PC-3 (cell line): ENCODE measurements around the gene DMD. TPM values are rescaled to one million over a fixed set of nuclear protein-coding genes. Genes with fewer than 3 reads are reported as not detected.

ENCODE experiments used
- ATAC-seq: fragments of 200-7000 bp; cut with Tn5 transposase; 2 replicates; pipeline ENCODE4 v1.9.1; 2020; ENCODE audit warnings: mild to moderate bottlenecking, moderate library complexity
- BruUV-seq: library from RNA; stranded (reverse); fragments of 400-500 nt; replicated peaks from 2 replicates; lab custom pipeline; 2021; lab: Mats Ljungman, UMichigan
- CTCF ChIA-PET: fragments of 300-600 bp; sonication (Branson Sonifier 250); formaldehyde crosslinking; loops from one replicate; lab custom pipeline; 2022; ENCODE audit warnings: antibody characterized with exemption; lab: Charles Lee
- POLR2A ChIA-PET: fragments of 300-600 bp; sonication (Branson Sonifier 250); formaldehyde crosslinking; loops from one replicate; lab custom pipeline; 2022; ENCODE audit warnings: antibody characterized with exemption; ENCODE audit not compliant: unreplicated experiment; lab: Charles Lee
- DNase-seq: peaks from one replicate; pipeline ENCODE4 v3.0.0-alpha.2; 2015
- H2AFZ ChIP-seq: fragments of 300-600 bp; sonication (generic); 2 replicates; pipeline ENCODE4 v1.6.0; 2016; ENCODE audit warnings: antibody characterized with exemption, low read length
- H3F3A ChIP-seq: fragments of 300-600 bp; sonication (generic); one replicate; pipeline ENCODE4 v1.6.0; 2017; ENCODE audit warnings: antibody characterized with exemption, low read length, control low read depth, mild to moderate bottlenecking; ENCODE audit not compliant: unreplicated experiment
- H3K27ac ChIP-seq: fragments of 300-600 bp; sonication (generic); 2 replicates; pipeline ENCODE4 v1.5.1; 2016; ENCODE audit warnings: mild to moderate bottlenecking, low read length
- H3K27me3 ChIP-seq: fragments of 300-600 bp; sonication (generic); 2 replicates; pipeline ENCODE4 v1.6.1; 2016; ENCODE audit warnings: low read length, mixed read lengths
- H3K36me3 ChIP-seq: fragments of 300-600 bp; sonication (generic); 2 replicates; pipeline ENCODE4 v1.6.1; 2016; ENCODE audit warnings: low read depth, mixed run types, low read length, mixed read lengths
- H3K4me1 ChIP-seq: fragments of 300-600 bp; sonication (generic); 2 replicates; pipeline ENCODE4 v1.5.1; 2016; ENCODE audit warnings: low read length; ENCODE audit not compliant: insufficient read depth
- H3K4me2 ChIP-seq: fragments of 300-600 bp; sonication (generic); 2 replicates; pipeline ENCODE4 v1.6.0; 2016; ENCODE audit warnings: low read length
- H3K4me3 ChIP-seq: fragments of 300-600 bp; sonication (generic); 2 replicates; pipeline ENCODE4 v1.5.1; 2016; ENCODE audit warnings: mild to moderate bottlenecking, low read length, mixed read lengths
- H3K79me2 ChIP-seq: fragments of 300-600 bp; sonication (generic); 2 replicates; pipeline ENCODE4 v1.6.1; 2017; ENCODE audit warnings: low read length, mixed read lengths
- H3K9ac ChIP-seq: fragments of 300-600 bp; sonication (generic); 2 replicates; pipeline ENCODE4 v1.6.0; 2016; ENCODE audit warnings: mild to moderate bottlenecking, low read length
- H3K9me2 ChIP-seq: fragments of 300-600 bp; sonication (generic); replicated peaks from 2 replicates; pipeline ENCODE4 v1.6.1; 2016; ENCODE audit warnings: mixed run types, low read length, mixed read lengths
- H3K9me3 ChIP-seq: fragments of 300-600 bp; sonication (generic); 2 replicates; pipeline ENCODE4 v1.6.1; 2016; ENCODE audit warnings: low read length, mixed read lengths
- H4K20me1 ChIP-seq: fragments of 300-600 bp; sonication (generic); 2 replicates; pipeline ENCODE4 v1.6.1; 2016; ENCODE audit warnings: low read length, mixed read lengths
- EZH2 ChIP-seq: fragments of 300-600 bp; sonication (generic); IDR thresholded peaks from one replicate; pipeline ENCODE4 v1.6.1; 2017; ENCODE audit warnings: antibody characterized with exemption, mild to moderate bottlenecking, low read length; ENCODE audit not compliant: unreplicated experiment
- EZH2phosphoT487 ChIP-seq: fragments of 300-600 bp; sonication (generic); IDR thresholded peaks from 2 replicates; pipeline ENCODE4 v1.6.1; 2018; ENCODE audit warnings: mild to moderate bottlenecking, antibody characterized with exemption, low read length, borderline replicate concordance
- intact Hi-C: fragments of 100-400 bp; cut with micrococcal nuclease; formaldehyde crosslinking; loops from 2 replicates; pipeline ENCODE4 v1.9.0; 2023
- total RNA-seq: library from RNA; depleted of rRNA; stranded (reverse); fragments of >200 nt; gene quantifications from 2 replicates; pipeline ENCODE4 v1.2.3, GENCODE V29; 2014
- TF ChIP-seq, protein P1 (sequence below): fragments of 300-600 bp; sonication (generic); conservative IDR thresholded peaks from 2 replicates; pipeline ENCODE4 v1.5.1; 2017; ENCODE audit warnings: antibody characterized with exemption, low read depth, mild to moderate bottlenecking, low read length

DMD gene
- total RNA-seq, 1 experiment from 2014 or later = not detected

DNA sequence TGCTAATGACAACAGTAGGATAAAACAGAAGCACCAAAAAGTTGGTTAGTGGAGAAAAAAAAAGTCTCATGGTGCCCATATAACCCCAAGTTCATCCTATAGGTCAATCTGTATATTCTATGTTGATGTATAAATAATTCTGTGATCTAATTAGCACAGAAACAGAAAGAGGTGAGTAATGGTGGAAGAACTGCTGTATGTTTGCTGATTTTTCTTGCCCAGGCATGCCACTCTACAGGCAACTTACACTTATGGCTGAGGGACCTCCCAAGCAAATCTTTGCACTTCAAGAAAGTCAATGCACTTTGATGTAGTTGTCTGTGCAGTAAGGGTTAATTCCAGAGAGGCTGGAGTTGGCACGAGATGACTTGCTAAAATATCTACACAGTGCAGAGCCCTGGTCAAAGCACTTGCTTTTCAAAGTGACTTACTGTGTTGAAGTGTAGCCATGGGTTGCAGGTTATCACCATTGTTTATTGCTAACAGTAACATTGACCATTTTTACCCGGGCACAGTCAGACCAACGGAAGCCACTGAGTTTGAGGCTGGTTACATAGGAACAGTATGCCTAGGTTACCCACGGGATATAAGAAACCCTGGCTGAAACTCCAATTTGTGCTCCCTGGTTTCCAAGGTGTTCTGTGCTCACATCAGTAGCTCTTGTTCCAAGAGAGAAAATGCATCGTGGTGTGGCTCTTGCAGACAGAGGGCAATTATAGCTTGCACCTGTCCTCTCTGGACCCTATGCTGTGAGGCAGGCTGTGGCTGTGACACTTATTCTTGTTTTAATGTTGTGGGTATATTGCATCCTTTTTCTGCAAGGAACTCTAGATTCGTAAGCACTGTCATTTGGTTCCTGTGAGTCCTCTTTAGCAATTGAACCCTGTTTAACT, 1998.2 kb downstream of the DMD start:
- H3K4me3 ChIP-seq = no peak overlapping the region
- ATAC-seq = no peak
- no peaks in the 10 kb centered on the region for H3F3A ChIP-seq
- no peak overlapping the region for H3K27ac ChIP-seq
- intact Hi-C loops = no loop called here
- H3K9me3 ChIP-seq = no peaks in the 10 kb centered on the region
- no peak overlapping the region for H3K4me2 ChIP-seq
- CTCF ChIA-PET = no interaction called here
- no peaks in the 10 kb centered on the region for H3K36me3 ChIP-seq
- H3K9me2 ChIP-seq = no peaks in the 10 kb centered on the region
- H3K4me1 ChIP-seq = no peaks in the 10 kb centered on the region
- POLR2A ChIA-PET = no interaction called here
- no peak for DNase-seq
- no TSS peak for BruUV-seq
- no peak overlapping the region for H2AFZ ChIP-seq
- no peaks in the 10 kb centered on the region for H3K27me3 ChIP-seq
- no peaks in the 10 kb centered on the region for H4K20me1 ChIP-seq
- H3K9ac ChIP-seq = no peak overlapping the region
- TF ChIP-seq, protein P1, sequence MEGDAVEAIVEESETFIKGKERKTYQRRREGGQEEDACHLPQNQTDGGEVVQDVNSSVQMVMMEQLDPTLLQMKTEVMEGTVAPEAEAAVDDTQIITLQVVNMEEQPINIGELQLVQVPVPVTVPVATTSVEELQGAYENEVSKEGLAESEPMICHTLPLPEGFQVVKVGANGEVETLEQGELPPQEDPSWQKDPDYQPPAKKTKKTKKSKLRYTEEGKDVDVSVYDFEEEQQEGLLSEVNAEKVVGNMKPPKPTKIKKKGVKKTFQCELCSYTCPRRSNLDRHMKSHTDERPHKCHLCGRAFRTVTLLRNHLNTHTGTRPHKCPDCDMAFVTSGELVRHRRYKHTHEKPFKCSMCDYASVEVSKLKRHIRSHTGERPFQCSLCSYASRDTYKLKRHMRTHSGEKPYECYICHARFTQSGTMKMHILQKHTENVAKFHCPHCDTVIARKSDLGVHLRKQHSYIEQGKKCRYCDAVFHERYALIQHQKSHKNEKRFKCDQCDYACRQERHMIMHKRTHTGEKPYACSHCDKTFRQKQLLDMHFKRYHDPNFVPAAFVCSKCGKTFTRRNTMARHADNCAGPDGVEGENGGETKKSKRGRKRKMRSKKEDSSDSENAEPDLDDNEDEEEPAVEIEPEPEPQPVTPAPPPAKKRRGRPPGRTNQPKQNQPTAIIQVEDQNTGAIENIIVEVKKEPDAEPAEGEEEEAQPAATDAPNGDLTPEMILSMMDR = no peak
- no peak for TF ChIP-seq EZH2
- no peak for TF ChIP-seq EZH2phosphoT487
- H3K79me2 ChIP-seq = no peaks in the 10 kb centered on the region

DNA sequence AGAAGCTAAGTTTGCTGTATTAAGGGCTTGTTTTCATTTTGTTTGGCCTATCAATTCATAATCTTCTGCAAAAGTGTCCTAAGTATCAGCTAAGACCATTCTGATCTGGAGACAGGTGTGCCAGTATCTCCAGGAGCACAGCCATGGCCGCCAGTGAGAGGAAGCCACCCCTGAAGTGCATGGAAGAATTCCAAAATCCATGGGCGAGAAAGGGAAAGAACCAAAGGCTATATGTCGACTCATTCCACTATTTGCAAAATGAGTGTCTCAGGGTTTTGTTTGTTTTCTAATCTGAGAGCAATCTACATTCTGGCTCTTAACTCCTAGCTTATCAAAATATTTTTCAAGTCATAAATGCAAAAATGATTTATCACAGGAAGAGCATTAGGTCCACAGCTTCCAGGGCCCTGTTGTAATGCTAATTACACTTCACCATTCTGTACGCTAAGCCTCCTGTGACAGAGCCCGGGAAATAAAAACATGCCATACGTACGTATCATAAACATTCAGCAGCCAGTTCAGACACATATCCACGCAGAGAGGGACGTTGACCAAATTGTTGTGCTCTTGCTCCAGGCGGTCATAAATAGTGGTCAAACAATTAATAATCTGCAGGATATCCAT, 2002.2 kb downstream of the DMD start:
- TF ChIP-seq, protein P1 = no peak
- no peak for TF ChIP-seq EZH2phosphoT487
- no peak for TF ChIP-seq EZH2
- intact Hi-C loops = no loop called here
- CTCF ChIA-PET = no interaction called here
- H3K27me3 ChIP-seq = no peaks in the 10 kb centered on the region
- no peak overlapping the region for H2AFZ ChIP-seq
- no peaks in the 10 kb centered on the region for H3K9me2 ChIP-seq
- H3K27ac ChIP-seq = no peak overlapping the region
- DNase-seq (no peak), ATAC-seq (no peak)
- no peaks in the 10 kb centered on the region for H4K20me1 ChIP-seq
- H3K4me1 ChIP-seq = no peaks in the 10 kb centered on the region
- H3K9ac ChIP-seq = no peak overlapping the region
- BruUV-seq = no TSS peak
- no peaks in the 10 kb centered on the region for H3K79me2 ChIP-seq
- no peaks in the 10 kb centered on the region for H3K36me3 ChIP-seq
- no peak overlapping the region for H3K4me2 ChIP-seq
- no peaks in the 10 kb centered on the region for H3F3A ChIP-seq
- no peak overlapping the region for H3K4me3 ChIP-seq
- POLR2A ChIA-PET = no interaction called here
- no peaks in the 10 kb centered on the region for H3K9me3 ChIP-seq

DNA sequence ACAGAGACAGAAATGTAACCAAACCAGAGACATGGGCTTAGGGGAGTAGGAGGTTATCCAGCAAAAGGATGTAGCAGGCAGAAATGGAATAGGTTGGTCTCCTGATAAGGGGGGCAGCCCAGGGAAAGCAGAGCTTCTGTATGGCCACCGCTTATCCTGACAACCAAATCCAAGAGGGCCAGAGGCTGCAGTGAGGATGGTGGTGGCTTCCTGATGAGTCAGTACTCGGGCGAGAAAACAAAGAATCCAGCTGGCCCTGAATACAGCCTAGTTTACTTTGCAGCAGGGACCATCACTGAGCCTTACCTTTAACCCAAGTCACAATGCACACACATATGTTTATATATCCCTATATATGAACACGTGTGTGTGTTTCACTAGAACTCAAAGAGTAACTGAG, 2009.8 kb downstream of the DMD start:
- H3K9me2 ChIP-seq = no peaks in the 10 kb centered on the region
- H3F3A ChIP-seq = no peaks in the 10 kb centered on the region
- no peaks in the 10 kb centered on the region for H3K36me3 ChIP-seq
- H3K4me3 ChIP-seq = no peak overlapping the region
- intact Hi-C loops = no loop called here
- ChIA-PET POLR2A (no interaction called here), CTCF (no interaction called here)
- no peak overlapping the region for H3K27ac ChIP-seq
- H3K27me3 ChIP-seq = no peaks in the 10 kb centered on the region
- TF ChIP-seq EZH2 (no peak), EZH2phosphoT487 (no peak)
- TF ChIP-seq, protein P1 = no peak
- no peak for ATAC-seq
- no peaks in the 10 kb centered on the region for H4K20me1 ChIP-seq
- no peaks in the 10 kb centered on the region for H3K9me3 ChIP-seq
- H3K4me2 ChIP-seq = no peak overlapping the region
- DNase-seq = no peak
- no peak overlapping the region for H3K9ac ChIP-seq
- no peaks in the 10 kb centered on the region for H3K4me1 ChIP-seq
- BruUV-seq = no TSS peak
- H3K79me2 ChIP-seq = no peaks in the 10 kb centered on the region
- no peak overlapping the region for H2AFZ ChIP-seq
